HepG2 (cell line): ENCODE results near the gene SCFD1. TPM values are rescaled to one million over a fixed set of nuclear protein-coding genes. Genes with fewer than 3 reads are reported as not detected.

Experiments used
- DNMT3B ChIP-seq: conservative IDR thresholded peaks from 2 replicates; pipeline ENCODE4 v1.6.1; 2016; ENCODE audit warnings: missing biosample characterization, control low read depth
- HMGA1 ChIP-seq: sonication (generic); formaldehyde crosslinking; conservative IDR thresholded peaks from 2 replicates; pipeline ENCODE4 v1.4.0; 2020; ENCODE audit warnings: missing genetic modification reagents
- NBN ChIP-seq: fragments of 450-650 bp; conservative IDR thresholded peaks from 2 replicates; pipeline ENCODE4 v1.6.1; 2017
- PITX1 ChIP-seq: sonication (generic); formaldehyde crosslinking; IDR thresholded peaks from 2 replicates; pipeline ENCODE4 v1.5.1; 2020; ENCODE audit warnings: mild to moderate bottlenecking, missing genetic modification reagents
- PRDM10 ChIP-seq: sonication (generic); formaldehyde crosslinking; IDR thresholded peaks from 2 replicates; pipeline ENCODE4 v1.4.0; 2020; ENCODE audit warnings: low read depth, missing genetic modification reagents
- SOX13 ChIP-seq, 3 experiments: fragments of 450-650 bp in 1 of 3; sonication (generic) in 1 of 3; formaldehyde crosslinking in 1 of 3; IDR thresholded peaks in 2 of 3; conservative IDR thresholded peaks in 1 of 3; 2 replicates each; pipeline versions ENCODE4 v1.5.0 to v1.6.1; 2016 to 2020; ENCODE audit warnings: antibody characterized with exemption in 1 of 3, mild to moderate bottlenecking in 1 of 3, missing compliant biosample characterization in 1 of 3, missing genetic modification reagents in 1 of 3, moderate library complexity in 1 of 3
- TBX3 ChIP-seq: fragments of 450-650 bp; IDR thresholded peaks from 2 replicates; pipeline ENCODE4 v1.6.1; 2017; ENCODE audit warnings: antibody characterized with exemption, mild to moderate bottlenecking, inconsistent platforms, borderline replicate concordance
- TCF12 ChIP-seq, 2 experiments: fragments of 450-650 bp in 1 of 2; sonication (generic) in 1 of 2; formaldehyde crosslinking in 1 of 2; IDR thresholded peaks; 2 replicates each; pipeline versions ENCODE4 v1.6.1 to v1.8.0; 2017 to 2022; ENCODE audit warnings: antibody characterized with exemption in 1 of 2, mild to moderate bottlenecking in 1 of 2, missing genetic modification reagents in 1 of 2, moderate library complexity in 1 of 2
- TEF ChIP-seq: sonication (generic); formaldehyde crosslinking; IDR thresholded peaks from 2 replicates; pipeline ENCODE4 v1.5.0; 2020; ENCODE audit warnings: missing genetic modification reagents
- ZFP1 ChIP-seq: IDR thresholded peaks from 2 replicates; pipeline ENCODE4 v1.6.1; 2016
- ZNF253 ChIP-seq: sonication (generic); formaldehyde crosslinking; IDR thresholded peaks from 2 replicates; pipeline ENCODE4 v1.8.0; 2022; ENCODE audit warnings: mild to moderate bottlenecking, missing genetic modification reagents, borderline replicate concordance
- ZNF3 ChIP-seq: IDR thresholded peaks from 2 replicates; pipeline ENCODE4 v1.7.0; 2017; ENCODE audit warnings: inconsistent platforms
- ZNF556 ChIP-seq: sonication (generic); formaldehyde crosslinking; IDR thresholded peaks from 2 replicates; pipeline ENCODE4 v1.4.0; 2020; ENCODE audit warnings: mild to moderate bottlenecking, missing genetic modification reagents, borderline replicate concordance
- ZNF629 ChIP-seq: sonication (generic); formaldehyde crosslinking; conservative IDR thresholded peaks from 2 replicates; pipeline ENCODE4 v1.5.0; 2020; ENCODE audit warnings: missing genetic modification reagents
- ZNF710 ChIP-seq: sonication (generic); formaldehyde crosslinking; IDR thresholded peaks from 2 replicates; pipeline ENCODE4 v1.5.0; 2020; ENCODE audit warnings: mild to moderate bottlenecking, missing genetic modification reagents, borderline replicate concordance
- ZNF777 ChIP-seq: sonication (generic); formaldehyde crosslinking; IDR thresholded peaks from 2 replicates; pipeline ENCODE4 v1.4.0; 2020; ENCODE audit warnings: missing genetic modification reagents
- ZNF792 ChIP-seq: IDR thresholded peaks from 2 replicates; pipeline ENCODE4 v1.6.1; 2016
- polyA plus RNA-seq, 8 experiments: library from polyadenylated mRNA; depleted of rRNA in 3 of 8; stranded (reverse) in 7 of 8; unstranded in 1 of 8; fragments of >200 nt; fragmentation: Illumina TruSeq in 4 of 8; extraction: Trizol in 4 of 8; gene quantifications; 2 replicates each; pipeline versions ENCODE4 v1.2.1 to v1.2.3, GENCODE V29; 2011 to 2016; ENCODE audit warnings: low read depth in 4 of 8, missing spikeins in 1 of 8, mixed read lengths in 1 of 8; ENCODE audit not compliant: insufficient read depth in 1 of 8
- total RNA-seq, 5 experiments: library from RNA; depleted of rRNA; stranded (reverse); fragments of >200 nt; fragmentation: Illumina TruSeq; extraction: Trizol; gene quantifications; 2 replicates each; pipeline ENCODE4 v1.2.3, GENCODE V29; 2016; ENCODE audit warnings: low read depth in 1 of 5
- TF ChIP-seq, protein P1 (sequence below), 2 experiments: sonication (generic) in 1 of 2; formaldehyde crosslinking in 1 of 2; IDR thresholded peaks; 2 replicates each; pipeline versions ENCODE4 v1.4.0 to v1.6.1; 2016 to 2020; ENCODE audit warnings: borderline replicate concordance in 1 of 2, low read depth in 1 of 2, mild to moderate bottlenecking in 1 of 2, missing genetic modification reagents in 1 of 2

Gene SCFD1
- total and polyA plus RNA-seq, 2 of the 13 experiments (the other 11 are each of a cell fraction or from before 2014, with no cell fraction given): 235 to 256 TPM

GRCh38 chr14:30751646-30752416 lies 129.7 kb downstream of the SCFD1 start (continued):
- TF ChIP-seq, protein P1, sequence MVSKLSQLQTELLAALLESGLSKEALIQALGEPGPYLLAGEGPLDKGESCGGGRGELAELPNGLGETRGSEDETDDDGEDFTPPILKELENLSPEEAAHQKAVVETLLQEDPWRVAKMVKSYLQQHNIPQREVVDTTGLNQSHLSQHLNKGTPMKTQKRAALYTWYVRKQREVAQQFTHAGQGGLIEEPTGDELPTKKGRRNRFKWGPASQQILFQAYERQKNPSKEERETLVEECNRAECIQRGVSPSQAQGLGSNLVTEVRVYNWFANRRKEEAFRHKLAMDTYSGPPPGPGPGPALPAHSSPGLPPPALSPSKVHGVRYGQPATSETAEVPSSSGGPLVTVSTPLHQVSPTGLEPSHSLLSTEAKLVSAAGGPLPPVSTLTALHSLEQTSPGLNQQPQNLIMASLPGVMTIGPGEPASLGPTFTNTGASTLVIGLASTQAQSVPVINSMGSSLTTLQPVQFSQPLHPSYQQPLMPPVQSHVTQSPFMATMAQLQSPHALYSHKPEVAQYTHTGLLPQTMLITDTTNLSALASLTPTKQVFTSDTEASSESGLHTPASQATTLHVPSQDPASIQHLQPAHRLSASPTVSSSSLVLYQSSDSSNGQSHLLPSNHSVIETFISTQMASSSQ (IDR thresholded peaks at IDR 0.05; ENCODE audit: low read depth): no peak
- TF ChIP-seq, protein P1 (CRISPR knock-in tag; IDR thresholded peaks at IDR 0.05; ENCODE audit: borderline replicate concordance): no peak
- no peak for TF ChIP-seq ZNF253 (CRISPR knock-in tag)
- no peak for TF ChIP-seq TCF12 (IDR thresholded peaks at IDR 0.05)
- no peak for TF ChIP-seq TCF12 (CRISPR knock-in tag; IDR thresholded peaks at IDR 0.05)
- TF ChIP-seq PITX1: 0 out of 2 replicates have a peak, but pooled peaks have one; percentile 37
- TF ChIP-seq HMGA1: no peak
- no peak for TF ChIP-seq SOX13 (IDR thresholded peaks at IDR 0.05)
- no peak for TF ChIP-seq SOX13 (CRISPR knock-in tag; conservative IDR thresholded peaks at IDR 0.05 in 1 of 2, IDR thresholded peaks at IDR 0.05 in 1 of 2)
- TF ChIP-seq TEF (CRISPR knock-in tag): no peak
- TF ChIP-seq PRDM10 (CRISPR knock-in tag): no peak
- TF ChIP-seq ZNF3 (CRISPR knock-in tag): no peak
- TF ChIP-seq NBN: no peak
- TF ChIP-seq ZNF792 (CRISPR knock-in tag): no peak
- no peak for TF ChIP-seq ZNF777 (CRISPR knock-in tag)
- TF ChIP-seq DNMT3B (CRISPR knock-in tag): no peak
- peak; percentile 33; the same call in 1 of the 2 replicates for TF ChIP-seq TBX3
- no peak for TF ChIP-seq ZNF629 (CRISPR knock-in tag)
- TF ChIP-seq ZNF556 (CRISPR knock-in tag): no peak
- TF ChIP-seq ZNF710 (CRISPR knock-in tag): no peak
- no peak for TF ChIP-seq ZFP1 (CRISPR knock-in tag)
